Activated CD4-positive, alpha-beta memory T cell treated with anti-CD3 and anti-CD28 coated beads for 36 hours (primary cell): ENCODE measurements around the gene CRTAC1. TPM values are rescaled to one million over a fixed set of nuclear protein-coding genes. Genes with fewer than 3 reads are reported as not detected.
A peak's percentile ranks its signal among the peaks of the same experiment; 100 is the strongest.

Experiments
- CTCF ChIA-PET: fragments of 350-600 bp; sonication (Branson Sonifier 250); formaldehyde crosslinking; loops from one replicate; lab custom pipeline; 2021; ENCODE audit warnings: antibody characterized with exemption, inconsistent platforms; lab: Charles Lee
- POLR2A ChIA-PET: fragments of 350-600 bp; sonication (Branson Sonifier 250); formaldehyde crosslinking; loops from one replicate; lab custom pipeline; 2021; ENCODE audit warnings: antibody characterized with exemption; lab: Charles Lee
- DNase-seq: peaks from one replicate; pipeline ENCODE4 v3.0.0-alpha.2; 2020
- H3K27ac Mint-ChIP-seq: one replicate; pipeline ENCODE4 v1.8.0; 2021; ENCODE audit warnings: mixed read lengths
- H3K27me3 Mint-ChIP-seq: one replicate; pipeline ENCODE4 v1.8.0; 2021; ENCODE audit warnings: mixed read lengths
- H3K36me3 Mint-ChIP-seq: one replicate; pipeline ENCODE4 v1.8.0; 2021; ENCODE audit warnings: mixed read lengths
- H3K4me1 Mint-ChIP-seq: one replicate; pipeline ENCODE4 v1.8.0; 2021; ENCODE audit warnings: low read depth, mixed read lengths
- H3K4me3 Mint-ChIP-seq: one replicate; pipeline ENCODE4 v1.8.0; 2021; ENCODE audit warnings: mild to moderate bottlenecking, mixed read lengths
- H3K9me3 Mint-ChIP-seq: one replicate; pipeline ENCODE4 v1.8.0; 2021; ENCODE audit warnings: mixed read lengths
- intact Hi-C: fragments of 100-400 bp; cut with micrococcal nuclease; formaldehyde crosslinking; loops from one replicate; pipeline ENCODE4 v1.15.1; 2023
- total RNA-seq, 2 experiments: library from RNA; stranded (reverse); gene quantifications; one replicate each; pipeline ENCODE4 v1.2.3, GENCODE V29; 2021

Gene CRTAC1
- total RNA-seq, 2 experiments from 2014 or later: not detected

DNA sequence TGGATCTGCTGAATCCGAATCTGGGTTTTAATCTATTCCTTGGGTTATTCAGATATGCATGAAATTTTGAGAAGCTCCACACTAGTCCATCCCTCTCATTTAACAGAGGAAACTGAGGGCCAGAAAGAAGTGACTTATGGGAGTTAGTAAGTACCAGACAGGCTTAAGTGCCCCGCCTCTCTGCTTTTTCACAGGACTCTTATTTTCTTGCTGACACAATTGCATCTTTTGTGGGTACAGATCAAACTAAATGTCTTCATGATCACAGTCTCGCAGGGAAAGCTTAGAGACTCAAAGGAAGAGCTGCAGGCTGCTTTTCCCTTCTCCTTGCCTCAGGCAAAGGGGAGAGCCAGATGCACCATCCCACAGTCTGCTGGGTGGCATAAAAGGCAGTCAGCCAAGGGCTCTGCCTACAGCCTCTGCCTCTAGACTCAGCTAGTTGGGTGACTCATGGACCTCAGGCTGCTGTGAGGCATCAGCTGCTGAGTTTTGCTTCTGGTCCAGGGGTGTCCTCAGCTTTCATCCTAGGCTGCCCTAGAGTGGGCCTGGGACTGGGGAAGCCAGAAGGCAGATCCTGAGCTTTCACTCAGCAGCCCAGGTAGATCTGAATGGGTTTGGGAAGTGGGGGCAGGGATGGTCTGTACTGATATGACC lies 169.2 kb downstream of the CRTAC1 start:
- no peaks in the 10 kb centered on the region for H3K36me3 Mint-ChIP-seq
- peaks cover 18% of the 10 kb centered on the region for H3K4me1 Mint-ChIP-seq
- CTCF ChIA-PET: interaction anchor here (1.0 to 4.8 kb wide), 4 partner anchors 8 to 152 kb away, joined by 3 to 26 read pairs (median 6); no protein-coding TSS in a partner anchor
- H3K27me3 Mint-ChIP-seq: no peaks in the 10 kb centered on the region
- no peak overlapping the region for H3K4me3 Mint-ChIP-seq
- peak; percentile 39 for DNase-seq
- no peaks in the 10 kb centered on the region for H3K9me3 Mint-ChIP-seq
- no peak overlapping the region for H3K27ac Mint-ChIP-seq
- intact Hi-C loops: no loop called here
- POLR2A ChIA-PET: interaction anchor here (0.8 to 0.9 kb wide), 2 partner anchors 8 to 12 kb away, joined by 3 read pairs; partner anchors contain the start of gene GOLGA7B

DNA sequence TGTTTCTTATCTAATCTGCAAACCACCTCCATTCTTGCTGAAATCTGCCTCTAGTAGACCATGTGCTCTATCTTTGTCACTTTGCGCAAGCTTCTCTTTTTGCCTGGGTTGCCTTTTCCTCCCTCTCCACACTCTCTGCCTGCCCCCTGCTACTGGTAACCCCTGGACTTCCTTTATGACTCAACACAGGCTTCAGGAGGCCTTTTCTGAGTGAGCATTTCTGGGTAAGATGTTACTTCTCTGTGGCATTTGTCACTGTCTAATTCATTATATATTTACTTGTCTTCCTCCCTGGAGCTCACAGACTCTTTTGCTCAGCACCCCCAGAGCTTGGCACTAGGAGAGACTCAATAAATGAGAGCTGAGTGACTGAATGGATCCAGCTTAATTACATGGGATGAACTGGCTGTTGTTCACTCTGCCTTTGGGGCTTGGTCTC lies 172.4 kb downstream of the CRTAC1 start:
- POLR2A ChIA-PET: interaction anchor here (1.0 to 1.2 kb wide), 2 partner anchors 9 to 11 kb away, joined by 3 read pairs; partner anchors contain the start of gene GOLGA7B

DNA sequence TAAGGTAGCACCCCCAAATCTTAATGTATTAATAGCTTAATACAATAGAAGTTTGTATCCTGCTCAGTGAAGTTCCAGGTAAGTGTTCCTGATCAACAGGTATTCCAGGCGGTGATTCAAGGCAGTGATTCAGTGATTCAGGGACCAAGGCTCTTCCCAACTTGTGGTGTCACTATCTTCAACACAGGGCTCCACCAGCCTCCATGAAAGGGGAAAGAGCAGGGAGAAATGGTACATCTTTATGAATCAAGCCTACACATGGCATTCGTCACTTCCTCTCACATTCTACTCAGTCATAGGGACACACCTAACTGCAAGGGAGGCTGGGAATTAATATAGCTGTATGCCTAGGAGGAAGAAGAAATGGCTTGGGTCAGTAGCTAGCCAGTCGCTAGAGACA lies 175.7 kb downstream of the CRTAC1 start:
- no peak overlapping the region for H3K4me3 Mint-ChIP-seq
- ChIA-PET CTCF (interaction anchor here (2.7 kb wide), 1 partner anchor 14 kb away, joined by 10 read pairs; no protein-coding TSS in a partner anchor), POLR2A (no interaction called here)
- intact Hi-C loops: loop anchor here (5.0 to 10.0 kb wide), 3 partner anchors 57 to 280 kb away; partner anchors contain the start of genes AVPI1 and R3HCC1L
- no peak overlapping the region for H3K27ac Mint-ChIP-seq
- H3K27me3 Mint-ChIP-seq: no peaks in the 10 kb centered on the region
- peaks cover 44% of the 10 kb centered on the region for H3K4me1 Mint-ChIP-seq
- H3K36me3 Mint-ChIP-seq: no peaks in the 10 kb centered on the region
- no peaks in the 10 kb centered on the region for H3K9me3 Mint-ChIP-seq
- no peak for DNase-seq

More for the DNA sequence above, 172.4 kb downstream of the CRTAC1 start:
- no peak overlapping the region for H3K4me3 Mint-ChIP-seq
- H3K36me3 Mint-ChIP-seq: no peaks in the 10 kb centered on the region
- intact Hi-C loops: loop anchor here (10.0 kb wide), 1 partner anchor 277 kb away; the partner anchor contains the start of gene R3HCC1L
- no peak overlapping the region for H3K27ac Mint-ChIP-seq
- H3K4me1 Mint-ChIP-seq: peaks cover 23% of the 10 kb centered on the region
- H3K9me3 Mint-ChIP-seq: no peaks in the 10 kb centered on the region
- CTCF ChIA-PET: interaction anchor here (4.8 kb wide), 1 partner anchor 11 kb away, joined by 26 read pairs; no protein-coding TSS in a partner anchor
- peak; percentile 51 for DNase-seq
- H3K27me3 Mint-ChIP-seq: no peaks in the 10 kb centered on the region

DNA sequence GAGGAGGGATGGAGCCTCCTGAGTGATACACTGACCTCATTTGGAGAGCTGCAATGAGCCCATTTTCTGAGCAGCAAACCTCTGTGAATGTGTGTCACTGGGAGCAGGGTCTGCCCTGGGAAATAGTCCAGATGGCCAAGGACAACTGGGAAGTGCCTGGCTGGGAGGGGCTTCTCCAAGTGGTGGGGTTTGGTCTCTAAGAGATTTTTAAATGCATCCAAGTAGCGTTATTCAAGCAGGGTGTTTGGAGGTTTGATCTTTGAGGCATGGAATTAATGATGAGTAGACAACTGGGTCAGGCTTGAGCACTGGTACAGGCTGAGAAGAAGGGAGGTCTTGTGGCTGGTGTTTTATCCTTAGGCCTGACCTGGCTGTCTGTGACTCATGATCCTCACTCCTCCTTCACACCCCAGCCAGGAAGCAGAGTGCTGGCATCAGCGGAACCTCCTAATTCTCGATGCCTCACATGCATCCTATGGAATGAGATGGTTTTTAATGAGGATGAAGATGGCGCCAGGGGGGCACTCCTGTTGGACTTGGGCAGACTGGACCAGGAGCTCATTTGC lies 177.5 kb downstream of the CRTAC1 start:
- H3K27me3 Mint-ChIP-seq: no peaks in the 10 kb centered on the region
- POLR2A ChIA-PET: no interaction called here
- H3K27ac Mint-ChIP-seq: no peak overlapping the region
- H3K4me1 Mint-ChIP-seq: peaks cover 40% of the 10 kb centered on the region
- no peak overlapping the region for H3K4me3 Mint-ChIP-seq
- H3K36me3 Mint-ChIP-seq: no peaks in the 10 kb centered on the region
- intact Hi-C loops: loop anchor here (5.0 to 10.0 kb wide), 3 partner anchors 56 to 282 kb away; partner anchors contain the start of genes AVPI1 and R3HCC1L
- peak; percentile 25 for DNase-seq
- no peaks in the 10 kb centered on the region for H3K9me3 Mint-ChIP-seq
- CTCF ChIA-PET: interaction anchor here (0.6 to 2.7 kb wide), 5 partner anchors 16 to 93 kb away, joined by 3 to 10 read pairs (median 3); no protein-coding TSS in a partner anchor

DNA sequence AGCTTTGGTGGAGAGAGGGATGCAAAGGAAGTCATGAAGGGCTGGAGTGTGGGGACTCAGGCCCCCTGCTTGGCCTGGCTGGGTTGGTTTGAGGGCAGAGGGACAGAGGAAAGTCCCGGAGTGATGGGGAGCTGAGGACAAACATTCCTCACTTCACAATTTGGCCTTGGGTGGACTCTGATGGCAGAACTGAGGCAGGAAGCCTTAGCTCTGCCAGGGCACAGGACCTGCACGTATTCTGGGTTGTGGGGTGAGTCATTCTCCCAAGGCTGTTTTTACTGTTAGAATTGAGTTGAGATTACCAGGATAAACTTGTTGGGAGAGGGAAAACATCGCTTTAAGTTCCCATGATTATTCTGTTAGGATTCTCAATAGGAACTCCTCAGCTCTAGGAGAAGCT lies 178.1 kb downstream of the CRTAC1 start:
- H3K36me3 Mint-ChIP-seq: no peaks in the 10 kb centered on the region
- H3K9me3 Mint-ChIP-seq: no peaks in the 10 kb centered on the region
- peak overlapping the region; percentile 51 for H3K27ac Mint-ChIP-seq
- no peak for DNase-seq
- peaks cover 38% of the 10 kb centered on the region for H3K4me1 Mint-ChIP-seq
- CTCF ChIA-PET: interaction anchor here (0.7 to 2.1 kb wide), 2 partner anchors 60 to 93 kb away, joined by 3 to 6 read pairs; no protein-coding TSS in a partner anchor
- H3K4me3 Mint-ChIP-seq: peak overlapping the region; percentile 23
- intact Hi-C loops: loop anchor here (5.0 to 10.0 kb wide), 3 partner anchors 55 to 283 kb away; partner anchors contain the start of genes AVPI1 and R3HCC1L
- H3K27me3 Mint-ChIP-seq: no peaks in the 10 kb centered on the region
- POLR2A ChIA-PET: no interaction called here

DNA sequence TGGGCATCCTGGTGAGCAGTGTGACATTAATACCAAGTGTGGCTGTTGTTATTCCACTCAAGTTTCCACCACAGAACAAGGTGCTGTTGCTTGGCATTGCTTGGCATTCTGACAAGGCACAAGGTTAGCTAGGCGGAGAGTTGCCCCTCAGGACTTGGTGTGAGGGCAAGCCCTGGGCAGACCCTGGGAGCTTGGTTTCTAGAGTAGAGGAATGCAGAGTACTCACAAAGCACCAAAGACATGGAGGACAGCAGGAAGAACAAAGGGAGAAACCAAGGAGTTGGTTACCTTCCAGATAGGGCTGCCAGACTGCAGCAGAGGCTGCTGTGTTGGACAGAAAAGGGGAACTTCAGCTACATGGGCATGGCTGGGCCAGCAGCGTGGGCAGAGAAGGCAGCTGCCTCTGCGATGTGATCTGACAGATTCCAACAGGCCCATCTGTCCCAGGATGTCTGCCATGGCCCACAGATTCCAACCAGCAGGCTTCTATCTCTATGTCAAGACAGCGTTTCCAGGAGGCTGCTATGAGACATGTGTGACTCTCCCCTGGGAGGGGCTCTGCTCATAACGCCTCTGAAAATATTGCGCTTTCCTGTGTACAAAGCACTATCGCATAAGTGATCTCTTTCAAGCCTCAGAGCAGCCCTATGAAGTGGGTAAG lies 178.9 kb downstream of the CRTAC1 start:
- no peaks in the 10 kb centered on the region for H3K9me3 Mint-ChIP-seq
- peak; percentile 57 for DNase-seq
- ChIA-PET POLR2A (no interaction called here), CTCF (interaction anchor here (0.6 kb wide), 1 partner anchor 229 kb away, joined by 3 read pairs; no protein-coding TSS in a partner anchor)
- H3K4me3 Mint-ChIP-seq: no peak overlapping the region
- intact Hi-C loops: loop anchor here (1.0 to 10.0 kb wide), 4 partner anchors 18 to 283 kb away; partner anchors contain the start of genes AVPI1 and R3HCC1L
- H3K27ac Mint-ChIP-seq: no peak overlapping the region
- H3K36me3 Mint-ChIP-seq: no peaks in the 10 kb centered on the region
- H3K4me1 Mint-ChIP-seq: peaks cover 38% of the 10 kb centered on the region
- no peaks in the 10 kb centered on the region for H3K27me3 Mint-ChIP-seq

DNA sequence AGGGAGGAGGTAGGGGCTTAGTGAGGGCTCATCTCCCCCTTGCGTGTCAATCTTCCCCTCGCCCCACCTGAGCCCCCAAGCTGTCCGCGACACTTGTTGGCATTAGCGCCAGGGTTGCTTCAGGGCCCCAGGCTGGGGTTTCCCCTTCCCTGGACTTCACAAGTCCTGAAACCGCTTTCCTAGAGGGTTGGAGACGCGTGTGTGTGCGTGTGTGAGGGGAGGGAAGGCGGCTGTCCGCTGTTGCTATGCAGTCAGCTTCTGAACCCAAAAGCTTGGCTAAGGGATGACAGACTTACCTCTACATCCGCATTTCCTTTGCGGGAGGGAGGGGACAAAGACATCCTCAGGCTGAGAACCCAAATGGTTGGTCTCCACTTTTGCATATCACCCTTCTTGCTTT lies 180.0 kb downstream of the CRTAC1 start:
- Mint-ChIP-seq H3K4me1 (peaks cover 38% of the 10 kb centered on the region), H3K27ac (no peak overlapping the region), H3K9me3 (no peaks in the 10 kb centered on the region), H3K36me3 (no peaks in the 10 kb centered on the region), H3K4me3 (peak overlapping the region; percentile 73), H3K27me3 (no peaks in the 10 kb centered on the region)
- ChIA-PET POLR2A (no interaction called here), CTCF (interaction anchor here (1.1 kb wide), 1 partner anchor 18 kb away, joined by 4 read pairs; no protein-coding TSS in a partner anchor)
- peak; percentile 42 for DNase-seq
- intact Hi-C loops: loop anchor here (5.0 to 10.0 kb wide), 3 partner anchors 53 to 284 kb away; partner anchors contain the start of genes AVPI1 and R3HCC1L

DNA sequence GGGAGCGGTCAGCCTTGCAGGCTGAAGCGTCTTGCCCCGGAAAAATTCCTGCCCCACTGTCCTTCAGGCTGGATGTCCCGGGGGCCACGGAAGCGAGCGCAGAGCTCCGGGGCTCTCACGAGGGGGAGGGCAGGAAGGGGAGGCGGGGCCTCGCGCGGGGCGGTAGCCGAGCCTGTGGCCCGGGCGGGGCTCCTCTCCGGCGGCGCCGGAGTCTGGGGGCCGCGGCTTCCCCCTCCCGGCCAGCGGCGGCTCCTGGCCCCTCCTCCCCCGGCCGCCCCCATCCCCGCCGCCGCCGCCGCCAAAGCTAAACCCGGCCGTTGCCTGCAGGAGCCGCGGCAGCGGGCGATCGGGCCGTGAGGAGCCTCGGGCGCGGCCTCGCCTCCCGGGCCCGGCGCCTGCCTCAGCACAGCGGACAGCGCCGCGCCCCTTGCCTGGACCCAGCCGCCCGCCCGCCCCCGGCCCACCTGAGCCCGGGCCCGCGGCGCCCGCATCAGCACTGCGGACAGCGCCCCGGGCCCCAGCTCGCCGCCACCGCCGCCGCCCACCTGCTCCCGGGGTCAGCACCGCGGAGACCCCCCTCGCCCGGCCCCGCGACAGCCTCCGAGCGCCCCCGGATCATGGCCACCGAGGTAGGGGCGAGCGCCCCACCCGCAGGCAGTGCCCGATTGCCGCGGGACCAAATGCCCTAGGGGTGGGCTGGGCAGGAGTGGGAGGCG lies 180.6 kb downstream of the CRTAC1 start, which contains the start of gene GOLGA7B:
Gene GOLGA7B (plus strand): TSS at position 157 of the 716 bp plus-strand sequence. CDS start 461 bp downstream, at position 618.
- Mint-ChIP-seq H3K36me3 (no peaks in the 10 kb centered on the region), H3K9me3 (no peaks in the 10 kb centered on the region), H3K4me3 (peak within 1 kb of the TSS; percentile 73), H3K27me3 (no peaks in the 10 kb centered on the region), H3K27ac (peak within 1 kb of the TSS; percentile 9), H3K4me1 (peaks cover 37% of the 10 kb centered on the region)
- peak; percentile 68 for DNase-seq
- POLR2A ChIA-PET: interaction anchor here (1.2 to 1.3 kb wide), 2 partner anchors 8 to 11 kb away, joined by 3 read pairs; no protein-coding TSS in a partner anchor
- CTCF ChIA-PET: interaction anchor here (1.0 to 1.1 kb wide), 3 partner anchors 19 to 59 kb away, joined by 3 to 5 read pairs (median 4); no protein-coding TSS in a partner anchor
- intact Hi-C loops: loop anchor here (1.0 to 10.0 kb wide), 4 partner anchors 10 to 285 kb away; partner anchors contain the start of genes AVPI1 and R3HCC1L

DNA sequence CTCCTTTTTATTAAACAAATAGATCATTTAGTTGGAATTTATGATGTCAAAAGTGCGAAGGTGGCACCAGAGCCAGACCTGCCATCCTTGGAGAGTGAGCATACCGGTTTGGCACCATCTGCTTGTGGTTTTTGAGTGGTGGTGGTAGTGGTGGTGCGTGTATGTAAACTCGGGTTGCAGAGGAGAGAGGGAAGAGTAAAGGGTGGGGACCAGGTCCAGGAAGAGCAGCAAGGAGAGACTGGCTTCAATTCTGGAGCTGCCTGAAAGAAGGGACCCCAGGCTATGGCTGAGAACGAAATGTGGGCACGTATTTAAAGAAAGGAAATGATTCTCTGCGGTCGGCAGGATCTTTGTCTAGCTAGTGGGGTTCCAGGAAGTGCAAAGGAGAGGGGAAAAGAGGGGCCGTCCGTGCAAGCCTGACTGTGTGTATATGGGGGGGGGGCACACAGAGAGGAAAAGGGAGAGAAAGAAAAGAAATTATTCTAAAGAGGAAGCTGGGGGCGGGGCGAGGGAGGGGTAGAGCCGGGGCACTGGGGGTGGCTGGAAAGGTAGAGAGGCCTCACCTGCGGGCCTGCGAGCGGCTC lies 181.2 kb downstream of the CRTAC1 start:
- intact Hi-C loops: loop anchor here (1.0 kb wide), 1 partner anchor 9 kb away; no protein-coding TSS in a partner anchor

DNA sequence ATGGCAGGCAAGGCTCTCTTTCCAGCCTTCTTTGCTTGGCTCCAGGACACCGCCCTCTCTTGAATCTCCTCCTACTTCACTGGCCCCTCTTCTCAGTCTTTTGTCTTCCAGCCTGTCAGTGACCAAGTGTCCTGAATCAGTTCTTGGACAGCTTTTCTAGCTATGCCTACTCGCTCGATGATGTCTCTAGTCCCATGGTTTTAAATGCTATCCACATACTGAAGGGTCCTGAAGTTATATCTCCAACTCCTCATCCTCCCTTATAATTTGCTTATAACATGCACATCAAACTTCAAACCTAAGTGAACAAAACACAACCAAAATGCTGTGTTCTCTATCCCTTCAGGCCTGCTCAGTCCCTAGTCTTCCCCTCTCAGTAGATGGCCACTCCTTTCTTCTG lies 185.7 kb downstream of the CRTAC1 start:
- Mint-ChIP-seq H3K36me3 (no peaks in the 10 kb centered on the region), H3K4me1 (peaks cover 15% of the 10 kb centered on the region), H3K27me3 (no peaks in the 10 kb centered on the region), H3K9me3 (no peaks in the 10 kb centered on the region), H3K4me3 (no peak overlapping the region), H3K27ac (no peak overlapping the region)
- no peak for DNase-seq
- intact Hi-C loops: no loop called here
- ChIA-PET POLR2A (no interaction called here), CTCF (no interaction called here)

More for the DNA sequence above, 181.2 kb downstream of the CRTAC1 start:
- Mint-ChIP-seq H3K36me3 (no peaks in the 10 kb centered on the region), H3K4me1 (peaks cover 34% of the 10 kb centered on the region), H3K27me3 (no peaks in the 10 kb centered on the region), H3K4me3 (peak overlapping the region; percentile 67), H3K27ac (peak overlapping the region; percentile 9), H3K9me3 (no peaks in the 10 kb centered on the region)
- ChIA-PET CTCF (interaction anchor here (1.0 to 1.1 kb wide), 3 partner anchors 20 to 58 kb away, joined by 3 to 5 read pairs (median 4); no protein-coding TSS in a partner anchor), POLR2A (interaction anchor here (1.2 to 1.3 kb wide), 2 partner anchors 9 to 11 kb away, joined by 3 read pairs; no protein-coding TSS in a partner anchor)
- DNase-seq: peak; percentile 18
